Left renal pelvis (tissue), 4 donors: ENCODE measurements around the gene SPOCK2. TPM values are rescaled to one million over a fixed set of nuclear protein-coding genes. Genes with fewer than 3 reads are reported as not detected.

Experiments used
- DNase-seq, 4 donors: peaks; one replicate each; pipeline ENCODE4 v3.0.0-alpha.2; 2013; ENCODE audit warnings: low read depth in 4 of 4, low spot score in 3 of 4
- polyA plus RNA-seq, 4 donors: library from polyadenylated mRNA; unstranded; fragments of 120-200 nt; gene quantifications; one replicate each; pipeline ENCODE4 v1.2.1, GENCODE V29; 2013; ENCODE audit not compliant: insufficient read length in 4 of 4

Gene SPOCK2
- polyA plus RNA-seq, 4 donors, result 27.1 to 157 (median 138) TPM

DNA sequence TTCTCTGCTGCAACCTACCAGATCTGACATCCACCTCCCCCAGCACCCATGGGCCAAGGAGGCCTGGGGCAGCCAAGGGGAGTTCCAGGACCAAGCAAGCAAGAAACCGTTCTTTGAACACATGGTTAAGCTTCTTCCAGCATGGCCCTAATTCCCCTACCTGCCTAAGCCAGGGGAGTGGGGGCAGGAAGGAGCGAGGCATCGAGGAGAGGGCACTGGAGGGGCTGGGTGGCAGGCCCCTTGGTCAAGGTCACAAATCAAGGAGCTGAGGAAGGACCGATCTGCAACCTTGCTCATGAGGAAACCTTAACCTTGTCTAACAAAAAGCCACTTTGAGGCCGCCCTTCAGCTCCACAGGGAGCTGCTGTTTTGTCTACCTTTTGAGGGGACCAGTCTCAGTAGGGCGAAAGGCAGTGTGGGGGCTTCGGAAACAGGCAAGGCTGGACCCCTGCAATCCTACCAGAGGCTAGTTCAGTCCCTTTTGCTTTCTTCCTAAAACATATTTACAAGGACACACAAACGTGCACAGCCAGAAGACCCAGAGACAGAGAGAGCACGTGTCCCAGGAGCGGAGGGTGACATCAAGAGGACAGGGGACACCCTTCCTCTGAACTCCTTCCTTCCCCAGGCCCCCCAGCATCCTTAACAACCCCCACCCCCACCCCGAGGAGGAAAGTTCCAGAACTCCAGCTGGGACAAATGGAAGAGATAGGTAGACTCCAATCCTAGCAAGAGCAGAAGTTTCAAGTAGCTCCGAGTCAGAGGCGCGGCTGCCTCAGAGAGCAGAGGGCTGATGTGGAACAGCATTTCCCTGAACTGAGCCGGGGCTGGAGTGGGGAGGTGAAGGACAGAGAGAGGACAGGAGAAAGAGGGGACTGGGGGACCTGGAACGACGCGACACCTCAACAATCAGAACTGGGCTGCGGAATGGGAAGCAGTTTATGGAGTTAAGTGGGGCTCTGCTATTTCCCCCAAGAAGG is 28.2 kb downstream of the SPOCK2 start:
- no peak for DNase-seq

DNA sequence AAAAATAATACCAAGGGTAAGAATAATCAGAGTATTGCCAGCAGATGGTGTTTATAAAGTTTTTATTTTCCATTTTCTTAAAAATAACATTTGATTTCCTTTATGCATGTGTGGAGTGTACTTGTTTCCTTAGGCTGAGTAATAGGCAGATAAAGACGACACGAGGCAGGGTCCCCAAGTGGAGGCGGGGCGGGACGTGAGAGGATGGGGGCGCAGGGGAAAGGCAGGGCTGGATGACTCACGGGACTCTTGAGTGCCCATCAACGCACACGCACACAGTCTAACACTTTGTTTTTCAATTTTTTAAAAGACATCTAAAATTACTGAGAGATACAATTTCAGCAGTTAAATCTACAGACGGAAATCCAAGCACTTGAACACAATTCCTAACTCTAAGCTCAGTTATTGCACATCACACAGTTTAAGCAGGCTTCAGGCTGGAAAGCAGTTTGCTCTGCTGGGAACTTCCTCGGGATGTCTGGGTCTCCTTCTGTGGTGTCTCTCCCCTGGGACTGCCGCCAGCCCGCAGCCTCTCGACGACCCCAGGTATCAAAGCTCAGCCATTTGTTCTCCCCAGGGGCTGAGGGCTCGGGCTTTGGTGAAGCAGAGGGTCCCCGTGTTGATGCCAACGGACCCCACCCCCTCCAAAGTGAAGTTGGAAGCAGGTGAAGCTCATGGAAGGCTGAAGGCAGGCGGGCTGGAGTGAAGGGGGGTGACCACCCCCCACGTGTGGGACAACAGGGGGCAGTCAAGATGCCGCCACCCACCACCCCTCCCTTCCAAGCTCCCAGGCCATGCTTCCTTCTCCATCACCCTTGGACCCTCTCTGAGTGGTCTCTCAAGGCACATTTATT is 29.1 kb downstream of the SPOCK2 start:
- no peak for DNase-seq

DNA sequence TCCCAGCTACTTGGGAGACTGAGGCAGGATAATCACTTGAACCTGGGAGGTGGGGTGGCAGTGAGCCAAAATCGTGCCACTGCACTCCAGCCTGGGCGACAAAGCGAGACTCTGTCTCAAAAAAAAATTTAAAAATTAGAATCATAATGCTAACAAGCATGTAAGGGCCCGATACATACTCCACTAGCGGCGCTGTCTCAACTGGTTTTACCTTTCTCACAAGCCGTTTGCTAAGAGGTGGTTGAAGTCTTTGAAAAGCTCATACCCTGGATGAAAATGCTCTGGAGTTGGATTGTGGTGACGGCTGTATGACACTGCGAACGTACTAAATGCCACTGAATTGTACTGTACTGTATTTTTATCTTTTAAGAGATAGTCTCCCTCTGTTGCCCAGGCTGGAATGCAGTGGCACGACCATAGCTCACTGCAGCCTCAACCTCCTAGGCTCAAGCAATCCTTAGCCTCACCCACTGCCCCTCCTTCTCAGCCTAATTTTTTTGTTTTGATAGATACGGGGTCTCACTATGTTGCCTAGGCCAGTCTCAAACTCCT is 29.9 kb downstream of the SPOCK2 start:
- no peak for DNase-seq

DNA sequence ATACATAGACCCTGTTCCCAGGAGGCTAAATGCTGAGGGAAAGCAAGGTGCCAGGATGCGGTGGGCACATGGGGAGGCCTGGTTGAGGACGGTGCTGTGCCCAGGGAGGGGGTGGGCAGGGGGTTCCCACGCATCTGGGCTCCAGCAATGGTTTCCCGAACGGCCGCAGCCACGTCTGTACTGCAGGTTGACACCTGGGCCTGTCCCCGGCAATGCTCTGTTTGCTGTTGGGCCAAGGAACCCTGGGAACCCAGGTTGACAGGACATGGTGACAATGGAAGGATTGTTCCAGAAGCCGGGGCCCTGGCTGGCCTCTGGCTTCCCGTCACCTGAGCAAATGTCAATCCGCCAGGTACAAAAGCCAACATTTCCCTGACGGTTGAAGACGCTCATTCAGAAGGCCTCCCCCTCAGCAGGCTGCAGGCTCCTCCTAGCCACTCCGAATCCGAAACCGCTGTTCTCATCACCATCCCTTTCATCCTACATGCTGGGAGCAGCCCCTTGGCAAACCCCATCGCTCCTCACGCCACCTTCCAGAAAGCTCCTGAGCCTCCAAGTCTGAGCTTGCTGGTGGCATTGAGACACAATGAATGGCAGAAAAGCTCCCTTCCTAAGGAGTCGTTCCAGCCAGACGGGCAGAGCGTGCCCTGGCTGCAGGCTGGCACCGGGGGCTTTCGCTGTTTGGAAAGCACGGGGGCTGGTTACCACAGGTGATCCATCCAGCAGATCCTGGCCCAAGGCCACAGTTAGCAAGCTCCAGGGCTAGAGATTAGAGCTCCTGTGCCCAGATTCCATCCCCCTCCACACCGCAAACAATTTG is 31.2 kb downstream of the SPOCK2 start:
- no peak for DNase-seq

DNA sequence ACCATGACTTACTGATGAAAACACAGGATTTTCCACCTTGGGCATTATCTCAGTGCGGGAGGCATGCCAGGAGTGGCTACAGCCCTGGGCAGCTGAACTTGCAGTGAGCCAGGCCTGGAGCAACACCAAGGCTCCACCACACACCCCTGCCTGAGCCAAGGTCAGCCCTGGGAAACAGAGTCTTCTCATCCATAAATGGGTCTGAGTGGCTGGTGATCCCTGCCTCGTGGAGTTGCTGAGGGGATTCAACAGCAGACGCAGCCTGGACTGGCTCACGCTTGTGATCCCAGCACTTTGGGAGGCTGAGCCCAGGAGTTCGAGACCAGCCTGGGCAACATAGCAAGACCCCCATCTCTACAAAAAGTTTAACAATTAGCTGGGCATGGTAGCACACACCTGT is 32.2 kb downstream of the SPOCK2 start:
- DNase-seq, result no peak

DNA sequence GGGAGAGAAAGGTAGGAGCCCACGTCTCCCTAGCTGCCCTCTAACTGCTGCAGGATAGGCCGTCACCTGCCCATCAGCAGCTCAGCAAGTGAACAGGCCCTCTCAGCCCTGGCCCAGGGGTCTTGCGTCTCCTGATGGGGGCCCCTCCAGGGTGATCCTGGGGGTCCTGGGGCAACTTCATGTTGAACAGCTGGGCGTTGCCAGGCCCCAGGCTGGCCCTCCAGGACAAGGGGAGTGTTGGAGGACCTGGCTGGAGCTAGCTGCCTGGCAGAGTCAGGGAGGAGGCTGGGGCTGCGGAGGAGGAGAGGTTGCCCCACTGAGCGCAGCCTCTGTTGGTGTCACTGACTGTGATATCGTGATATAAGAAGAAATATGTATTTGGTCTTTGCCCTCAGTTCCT is 34.7 kb downstream of the SPOCK2 start:
- no peak for DNase-seq

DNA sequence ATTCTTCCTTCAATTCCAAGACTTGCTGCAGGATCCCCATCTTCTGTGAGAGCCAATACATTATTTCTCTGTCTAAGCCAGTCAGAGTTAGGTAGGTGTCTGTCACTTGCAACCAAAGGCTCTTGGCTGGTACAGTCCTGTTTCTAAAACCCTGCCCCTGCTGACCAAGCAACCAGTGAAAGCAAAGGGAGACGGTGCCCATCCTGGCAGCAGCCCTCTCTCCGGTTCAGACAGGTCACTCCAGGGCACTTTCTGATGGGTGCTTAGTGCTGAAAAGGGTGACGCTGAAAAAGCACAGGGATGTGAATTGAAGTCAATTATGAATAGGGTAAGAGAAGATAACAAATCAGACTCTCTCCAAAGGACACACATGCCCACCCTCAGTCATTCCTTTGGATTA is 37.5 kb downstream of the SPOCK2 start:
- no peak for DNase-seq

DNA sequence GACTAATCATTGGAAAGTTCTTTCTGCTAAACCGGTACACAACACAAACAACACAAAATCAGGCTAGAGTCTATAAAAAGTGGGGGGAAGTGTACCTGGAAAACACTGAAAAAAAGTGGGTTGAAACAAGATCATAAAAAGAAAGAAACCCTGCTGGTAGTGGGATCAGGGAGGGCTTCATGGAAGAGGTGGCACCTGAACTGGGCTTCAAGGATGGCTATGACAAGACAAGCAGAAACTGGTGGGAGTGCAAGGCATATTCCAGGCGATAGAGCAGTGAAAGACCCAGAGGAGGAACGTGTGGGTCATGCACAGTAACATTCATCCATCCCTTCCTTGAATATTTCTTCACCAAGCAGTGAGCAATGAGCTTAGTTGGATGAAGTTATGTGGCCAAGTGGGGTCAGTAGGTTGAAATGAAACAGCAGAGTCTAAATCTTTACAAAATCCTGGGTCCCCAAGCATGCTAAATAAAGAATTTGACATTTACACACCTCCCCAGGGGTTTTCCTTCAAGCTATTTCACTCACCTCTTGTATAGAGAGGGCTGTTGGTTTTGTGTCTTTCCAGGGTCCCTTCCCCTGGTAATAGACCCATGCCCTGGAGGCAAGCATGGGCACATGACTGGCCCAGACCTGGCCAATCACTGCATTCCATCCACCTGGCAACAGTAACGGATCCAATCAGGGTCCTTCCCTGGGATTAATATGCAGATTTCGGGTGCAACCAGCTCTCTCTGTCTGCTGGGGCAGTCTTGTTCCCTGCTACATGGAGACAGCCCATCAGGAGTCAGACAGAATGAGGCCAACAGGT is 38.2 kb downstream of the SPOCK2 start:
- DNase-seq, result no peak

DNA sequence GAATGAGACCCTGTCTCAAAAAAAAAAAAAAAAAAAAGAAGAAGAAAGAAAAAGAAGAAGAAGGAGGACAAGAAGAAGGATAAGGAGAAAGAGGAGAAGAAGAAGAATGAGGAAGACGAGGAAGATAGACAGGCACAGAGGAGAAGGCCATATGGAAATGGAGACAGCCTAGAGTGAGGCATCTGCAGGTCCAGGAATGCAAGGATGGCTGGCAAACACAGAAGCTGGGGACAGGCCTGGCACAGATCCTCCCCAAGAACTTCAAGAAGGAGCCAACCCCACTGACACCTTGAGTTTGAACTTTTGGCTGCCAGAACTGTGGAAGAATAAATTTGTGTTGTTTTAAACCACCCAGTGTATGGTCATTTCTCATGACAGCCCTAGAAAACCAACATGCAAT is 38.9 kb downstream of the SPOCK2 start:
- DNase-seq, result no peak

DNA sequence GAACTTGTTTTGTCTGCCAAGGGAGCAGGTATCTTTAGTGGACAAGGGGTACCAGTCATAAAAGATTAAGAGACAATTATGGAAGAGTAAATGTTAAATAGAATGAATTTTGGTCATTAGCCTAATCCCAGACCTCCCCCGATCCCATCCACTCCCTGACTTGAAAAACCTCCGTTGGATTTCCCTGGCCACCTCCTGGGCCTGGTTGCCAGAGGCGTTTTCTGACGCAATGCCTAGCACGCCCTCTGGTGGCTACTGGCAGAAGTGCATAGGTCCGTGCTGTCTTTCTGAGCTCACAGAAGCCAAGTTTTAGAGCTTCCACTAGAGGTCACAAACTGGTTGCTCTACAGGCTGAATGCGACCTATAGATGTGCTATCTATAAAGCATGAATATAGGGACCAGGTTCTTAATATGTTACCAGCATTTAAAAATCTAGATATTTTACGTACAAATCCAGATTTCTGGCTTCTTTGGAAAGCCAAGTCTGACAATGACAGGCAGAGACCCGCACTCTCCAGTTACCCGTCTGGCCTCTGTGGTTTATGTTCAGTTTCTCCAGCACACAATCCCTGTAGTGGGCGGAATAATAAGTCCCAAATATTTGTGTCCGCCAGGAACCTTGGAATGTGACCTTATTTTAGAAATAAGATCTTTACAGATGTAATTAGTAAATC is 39.8 kb downstream of the SPOCK2 start:
- DNase-seq, result peak; percentile 85 to 92 (median 90)

DNA sequence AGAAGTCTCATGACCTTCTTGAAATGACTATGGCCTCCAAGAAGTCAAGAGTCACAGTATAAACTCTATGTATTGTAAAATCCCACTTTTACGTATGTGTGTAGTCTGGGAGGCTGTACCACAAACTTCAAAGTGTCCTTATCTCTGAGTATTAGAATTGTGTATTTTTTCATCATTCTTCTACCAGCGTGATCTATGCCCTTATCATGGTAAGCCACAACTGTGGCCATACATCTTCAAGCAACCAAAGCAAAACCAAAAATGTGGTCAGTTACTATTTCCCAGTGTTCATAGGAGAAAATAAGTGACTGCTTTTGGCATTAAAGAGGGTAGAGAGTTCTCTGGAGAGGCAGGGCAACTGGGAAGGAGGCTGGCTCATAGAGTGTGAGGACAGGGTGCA is 42.8 kb downstream of the SPOCK2 start:
- no peak for DNase-seq

DNA sequence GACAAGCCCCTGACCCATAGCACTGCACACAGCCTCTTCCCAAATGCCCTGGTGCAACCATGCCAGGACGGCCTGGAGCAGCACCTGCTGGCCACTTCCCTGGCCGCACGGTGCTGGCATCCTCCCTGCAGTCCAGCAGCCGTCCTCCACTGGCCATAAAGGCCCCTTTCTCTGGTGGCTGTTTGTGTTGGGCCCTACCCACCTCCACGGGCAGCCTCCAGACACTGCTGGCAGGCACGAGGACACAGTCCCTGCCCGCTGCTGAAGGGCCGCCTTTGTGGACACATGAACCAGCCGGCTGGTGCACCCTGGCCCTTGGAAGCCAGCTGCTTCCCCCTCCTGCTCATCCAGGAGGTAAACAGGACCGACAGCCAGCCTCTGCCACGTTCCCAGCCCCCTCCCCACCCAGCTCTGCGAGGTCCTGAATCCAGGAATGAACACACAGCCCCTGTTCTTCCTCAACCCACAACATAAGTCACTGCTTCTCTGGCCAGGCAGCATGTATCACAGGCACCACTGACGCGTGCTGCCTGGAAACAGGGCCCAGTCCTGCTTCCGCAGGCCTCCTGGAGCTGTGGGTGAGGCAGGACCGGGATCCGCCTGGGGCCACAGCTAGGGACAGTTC is 43.8 kb downstream of the SPOCK2 start:
- no peak for DNase-seq

DNA sequence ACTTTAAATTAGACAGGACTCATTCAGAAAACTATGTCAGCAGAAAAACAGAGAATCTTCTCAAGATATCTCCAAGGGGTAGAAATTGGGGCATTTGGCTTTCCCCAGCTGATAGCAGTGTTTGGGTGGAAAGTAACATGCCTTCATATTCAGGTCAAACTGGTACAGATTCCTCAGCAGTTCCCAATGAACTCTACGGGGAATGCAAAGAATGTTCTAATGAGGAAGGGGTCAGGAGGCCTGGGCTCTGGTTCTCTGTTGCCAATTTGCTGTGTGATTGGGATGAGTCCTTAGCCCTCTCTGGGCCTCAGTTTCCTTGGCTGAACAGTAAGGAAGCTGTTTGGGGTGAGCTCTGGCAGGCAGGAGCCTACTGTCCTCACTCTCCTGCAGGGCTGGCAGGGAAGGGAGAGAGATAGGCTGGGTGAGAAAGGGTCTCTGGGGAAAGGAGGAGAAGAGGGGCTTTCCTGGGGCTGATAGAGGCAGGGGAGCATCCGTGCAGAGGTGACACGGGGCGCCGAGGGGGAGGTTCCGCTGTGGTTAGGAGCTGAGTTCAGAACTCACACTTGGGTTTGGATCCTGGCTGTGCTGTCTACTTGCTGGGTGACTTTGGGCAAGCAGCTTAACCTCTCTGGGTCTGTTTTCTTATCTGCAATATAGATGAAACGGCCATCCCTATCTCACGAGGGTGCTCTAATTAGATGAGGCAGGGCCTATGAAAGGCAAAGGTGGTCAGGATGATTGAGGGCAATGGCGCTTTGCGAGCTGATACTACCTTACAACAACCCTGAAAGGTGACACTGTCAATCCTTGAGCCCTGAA is 45.1 kb downstream of the SPOCK2 start:
- no peak for DNase-seq

DNA sequence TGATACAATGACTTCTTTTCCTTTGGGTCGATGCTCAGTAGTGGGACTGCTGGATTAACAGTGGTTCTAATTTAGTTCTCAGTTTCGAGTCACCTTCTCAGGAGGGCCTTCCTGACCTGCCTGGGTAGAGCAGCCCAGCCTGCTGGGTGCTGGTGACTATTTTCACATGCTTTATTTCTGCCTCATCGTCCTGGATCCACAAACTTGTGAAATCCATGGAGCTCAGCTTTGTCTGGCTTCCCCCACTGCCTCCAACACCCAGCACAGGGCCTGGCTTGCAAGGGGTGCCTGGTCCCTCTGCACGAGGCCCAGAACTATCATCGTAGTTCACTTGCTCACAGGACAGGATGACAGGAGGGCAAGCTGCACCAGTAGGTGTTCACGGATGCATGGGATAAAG is 46.9 kb downstream of the SPOCK2 start:
- DNase-seq, result no peak

DNA sequence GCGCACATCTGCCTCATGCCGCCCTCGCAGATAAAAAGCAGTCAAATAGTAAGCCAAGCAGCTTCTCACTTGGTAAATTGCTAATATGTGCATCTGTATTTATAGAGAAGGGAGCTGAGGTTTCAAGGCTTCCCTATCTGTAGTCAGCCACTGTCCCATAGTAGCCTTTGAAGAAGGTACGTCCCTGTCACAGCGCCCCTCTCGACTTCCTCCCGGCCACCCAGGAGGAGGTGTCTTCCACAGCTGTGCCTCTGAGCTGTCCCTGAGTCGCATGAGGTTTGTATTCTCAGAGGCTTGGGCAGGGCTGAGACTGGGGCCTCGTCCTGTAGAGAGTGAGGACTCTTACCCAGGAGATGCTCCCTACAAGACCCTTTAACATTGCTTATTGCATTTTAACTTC is 49.0 kb downstream of the SPOCK2 start:
- DNase-seq, result no peak

DNA sequence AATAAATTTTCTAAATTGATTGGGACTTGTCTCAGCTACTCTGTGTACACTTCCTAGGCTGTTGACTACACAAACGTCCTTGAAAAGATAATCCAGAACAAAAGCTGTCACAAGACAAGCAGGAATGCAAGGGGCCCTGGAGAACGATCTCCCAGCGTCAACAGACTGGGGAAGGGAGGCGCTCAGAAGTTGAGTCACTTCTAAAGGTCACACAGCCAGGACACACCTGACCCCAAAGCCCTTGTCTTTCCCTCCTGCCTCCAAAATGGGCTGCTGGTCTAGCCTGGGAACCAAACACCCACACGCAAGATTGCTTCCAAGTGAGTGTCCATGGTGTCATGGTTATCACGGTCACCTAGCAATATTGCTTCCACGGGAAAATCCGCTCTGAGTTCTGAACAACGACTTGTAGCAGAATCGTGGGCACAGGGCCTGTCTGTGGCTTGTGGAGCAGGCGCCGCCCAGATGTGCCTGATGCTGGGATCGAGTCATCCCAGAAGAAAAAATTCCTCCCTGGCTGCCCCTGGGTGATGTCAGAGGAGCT is 49.8 kb downstream of the SPOCK2 start:
- no peak for DNase-seq

DNA sequence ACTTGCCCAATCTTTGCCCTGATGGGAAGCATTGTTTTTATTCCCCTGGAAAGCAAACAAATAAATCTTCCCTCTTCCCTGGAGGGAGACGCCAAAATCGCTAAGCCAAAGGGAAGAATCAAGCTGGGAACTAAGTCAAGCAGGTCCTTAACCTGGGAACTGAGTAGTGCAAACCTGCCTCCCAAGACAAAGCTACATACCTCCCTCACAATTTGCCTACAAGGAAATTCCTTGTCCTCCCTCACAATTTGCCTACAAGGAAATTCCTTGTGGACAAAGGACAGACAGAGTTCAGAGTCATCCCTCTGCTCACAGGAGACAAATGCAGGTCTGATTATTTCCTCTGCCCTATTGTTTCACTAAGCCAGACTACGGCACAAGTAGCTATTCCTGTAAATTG is 50.5 kb downstream of the SPOCK2 start:
- DNase-seq, result no peak
